HCT116 (cell line): ENCODE measurements around the gene SAMHD1. TPM values are rescaled to one million over a fixed set of nuclear protein-coding genes. Genes with fewer than 3 reads are reported as not detected.

Source experiments
- ATAC-seq: fragments of 200-7000 bp; cut with Tn5 transposase; 2 replicates; pipeline ENCODE4 v1.9.1; 2020; ENCODE audit warnings: mild to moderate bottlenecking, moderate library complexity
- BruUV-seq: library from RNA; stranded (reverse); fragments of 400-500 nt; replicated peaks from 2 replicates; lab custom pipeline; 2021; lab: Mats Ljungman, UMichigan
- CTCF ChIA-PET: fragments of 300-600 bp; sonication (Branson Sonifier 250); formaldehyde crosslinking; loops from one replicate; lab custom pipeline; 2021; ENCODE audit warnings: antibody characterized with exemption; lab: Charles Lee
- POLR2A ChIA-PET: fragments of 300-600, 350-600 bp; sonication (Branson Sonifier 250); formaldehyde crosslinking; loops from one replicate; lab custom pipeline; 2021; ENCODE audit warnings: antibody characterized with exemption; lab: Charles Lee
- RAD21 ChIA-PET, 2 experiments: fragments of 300-600 bp; sonication (Branson Sonifier 250); formaldehyde crosslinking; loops; one replicate each; lab custom pipeline; 2023; ENCODE audit warnings: low total read pairs in 2 of 2; ENCODE audit not compliant: uncharacterized antibody in 2 of 2, unreplicated experiment in 2 of 2, low non-redundant PET in 1 of 2; lab: Charles Lee
- DNase-seq: peaks from one replicate; pipeline ENCODE4 v3.0.0-alpha.2; 2010; ENCODE audit warnings: low read depth, low spot score
- H2AFZ ChIP-seq: fragments of 200-600 bp; shearing (Covaris generic), sonication (generic); 2 replicates; pipeline ENCODE4 v1.6.1; 2017; ENCODE audit warnings: low read depth, mixed run types, mixed read lengths, antibody characterized with exemption, low read length; ENCODE audit not compliant: poor library complexity, severe bottlenecking
- H3K27ac ChIP-seq: 2 replicates; pipeline ENCODE4 v1.5.1; 2012; ENCODE audit warnings: low read depth, low read length
- H3K27me3 ChIP-seq: fragments of 200-600 bp; sonication (generic); 2 replicates; pipeline ENCODE4 v1.6.1; 2016; ENCODE audit warnings: mixed run types, low read length, mixed read lengths; ENCODE audit not compliant: insufficient read depth
- H3K36me3 ChIP-seq, 2 experiments: fragments of 200-500 bp in 1 of 2; fragments of 200-600 bp in 1 of 2; sonication (Bioruptor generic) in 1 of 2; sonication (generic) in 1 of 2; 2 replicates each; pipeline versions ENCODE4 v1.5.1 to v1.6.1; 2014 to 2016; ENCODE audit warnings: low read length in 2 of 2, inconsistent platforms in 1 of 2, mixed read lengths in 1 of 2, mixed run types in 1 of 2; ENCODE audit not compliant: insufficient read depth in 2 of 2, control insufficient read depth in 1 of 2
- H3K4me1 ChIP-seq, 2 experiments: fragments of 200-600 bp in 1 of 2; sonication (generic) in 1 of 2; 2 replicates each; pipeline versions ENCODE4 v1.5.1 to v1.6.1; 2012 to 2017; ENCODE audit warnings: low read length in 2 of 2, inconsistent platforms in 1 of 2, mild to moderate bottlenecking in 1 of 2, mixed read lengths in 1 of 2, mixed run types in 1 of 2, moderate library complexity in 1 of 2; ENCODE audit not compliant: insufficient read depth in 2 of 2, control insufficient read depth in 1 of 2
- H3K4me2 ChIP-seq: fragments of 200-600 bp; sonication (generic); 2 replicates; pipeline ENCODE4 v1.6.1; 2017; ENCODE audit warnings: mixed run types, low read length, mixed read lengths
- H3K4me3 ChIP-seq, 2 experiments: fragments of 200-600 bp in 1 of 2; sonication (generic) in 1 of 2; replicated peaks in 1 of 2; 2 replicates each; pipeline ENCODE4 v1.5.1; 2011 to 2016; ENCODE audit warnings: low read length in 2 of 2, control low read depth in 1 of 2, low read depth in 1 of 2, mild to moderate bottlenecking in 1 of 2, mixed read lengths in 1 of 2, mixed run types in 1 of 2
- H3K79me2 ChIP-seq: fragments of 200-600 bp; sonication (generic); 2 replicates; pipeline ENCODE4 v1.6.1; 2017; ENCODE audit warnings: mild to moderate bottlenecking, mixed run types, low read length, moderate library complexity, mixed read lengths; ENCODE audit not compliant: insufficient read depth
- H3K9ac ChIP-seq: fragments of 200-600 bp; sonication (generic); 2 replicates; pipeline ENCODE4 v1.6.1; 2016; ENCODE audit warnings: low read length, mixed read lengths
- H3K9me2 ChIP-seq: fragments of 200-600 bp; sonication (generic), shearing (Covaris generic); 2 replicates; pipeline ENCODE4 v1.6.1; 2017; ENCODE audit warnings: mixed run types, mild to moderate bottlenecking, moderate library complexity; ENCODE audit not compliant: insufficient read depth
- H3K9me3 ChIP-seq, 2 experiments: fragments of 200-500 bp in 1 of 2; fragments of 200-600 bp in 1 of 2; sonication (Bioruptor generic) in 1 of 2; sonication (generic) in 1 of 2; 2 replicates each; pipeline ENCODE4 v1.6.1; 2014 to 2017; ENCODE audit warnings: low read length in 2 of 2, mixed read lengths in 2 of 2, inconsistent platforms in 1 of 2, low read depth in 1 of 2, mild to moderate bottlenecking in 1 of 2, mixed run types in 1 of 2, moderate library complexity in 1 of 2; ENCODE audit not compliant: control insufficient read depth in 1 of 2, insufficient read depth in 1 of 2
- H4K20me1 ChIP-seq: fragments of 200-600 bp; sonication (generic), shearing (Covaris generic); 2 replicates; pipeline ENCODE4 v1.6.1; 2017; ENCODE audit warnings: mixed run types, mild to moderate bottlenecking, moderate library complexity; ENCODE audit not compliant: insufficient read depth
- ATF3 ChIP-seq: IDR thresholded peaks from 2 replicates; pipeline ENCODE4 v1.6.1; 2012
- CBX3 ChIP-seq: IDR thresholded peaks from 2 replicates; pipeline ENCODE4 v1.6.1; 2012; ENCODE audit warnings: low read depth
- EGR1 ChIP-seq: IDR thresholded peaks from 2 replicates; pipeline ENCODE4 v1.6.1; 2012; ENCODE audit warnings: low read depth
- ELF1 ChIP-seq: IDR thresholded peaks from 2 replicates; pipeline ENCODE4 v1.6.1; 2012; ENCODE audit warnings: low read depth, borderline replicate concordance
- EZH2 ChIP-seq: fragments of 200-600 bp; sonication (generic); IDR thresholded peaks from 2 replicates; pipeline ENCODE4 v1.6.1; 2017; ENCODE audit warnings: antibody characterized with exemption, mixed run types
- EZH2phosphoT487 ChIP-seq: fragments of 200-600 bp; IDR thresholded peaks from 2 replicates; pipeline ENCODE4 v1.6.1; 2018; ENCODE audit warnings: antibody characterized with exemption, borderline replicate concordance
- FOSL1 ChIP-seq: IDR thresholded peaks from 2 replicates; pipeline ENCODE4 v1.6.1; 2012; ENCODE audit warnings: low read depth
- MAX ChIP-seq: IDR thresholded peaks from 2 replicates; pipeline ENCODE4 v1.6.1; 2012
- POLR2A ChIP-seq: IDR thresholded peaks from 2 replicates; pipeline ENCODE4 v1.7.0; 2011; ENCODE audit warnings: borderline replicate concordance; ENCODE audit not compliant: insufficient read depth, insufficient read length; ENCODE audit errors: extremely low read depth
- POLR2AphosphoS5 ChIP-seq: IDR thresholded peaks from 2 replicates; pipeline ENCODE4 v1.6.1; 2011; ENCODE audit warnings: mild to moderate bottlenecking, low read depth, low read length, moderate library complexity
- REST ChIP-seq: IDR thresholded peaks from 2 replicates; pipeline ENCODE4 v1.6.1; 2012; ENCODE audit warnings: low read depth
- TCF7L2 ChIP-seq: IDR thresholded peaks from 2 replicates; pipeline ENCODE4 v1.7.0; 2011; ENCODE audit warnings: borderline replicate concordance, inconsistent platforms; ENCODE audit not compliant: insufficient read depth, insufficient read length; ENCODE audit errors: extremely low read depth
- ZBTB33 ChIP-seq: IDR thresholded peaks from 2 replicates; pipeline ENCODE4 v1.6.1; 2011; ENCODE audit warnings: mild to moderate bottlenecking, low read length, moderate library complexity; ENCODE audit not compliant: insufficient replicate concordance; ENCODE audit errors: extremely low read depth
- ZFX ChIP-seq: fragments of 450-650 bp; IDR thresholded peaks from 2 replicates; pipeline ENCODE4 v1.6.1; 2017
- intact Hi-C: fragments of 100-400 bp; cut with micrococcal nuclease; formaldehyde crosslinking; loops from 2 replicates; pipeline ENCODE4 v1.10.0; 2022
- total RNA-seq: library from RNA; stranded (reverse); gene quantifications from one replicate; pipeline ENCODE4 v1.2.1, GENCODE V29; 2021; ENCODE audit not compliant: unreplicated experiment

The SAMHD1 gene
- total RNA-seq, 1 experiment from 2014 or later: 21.4 TPM

GRCh38 chr20:36851490-36851889, 100.0 kb downstream of the SAMHD1 start:
- Histone ChIP-seq H3K9ac (no peak overlapping the region), H3K9me3 (no peaks in the 10 kb centered on the region), H3K27ac (no peak overlapping the region), H3K9me2 (no peaks in the 10 kb centered on the region), H3K79me2 (peaks cover 38% of the 10 kb centered on the region; the same call in 1 of the 2 replicates), H3K4me2 (no peak overlapping the region), H3K27me3 (no peaks in the 10 kb centered on the region), H3K36me3 (no peaks in the 10 kb centered on the region), H3K4me1 (peaks cover 10 to 40% of the 10 kb centered on the region in 2 experiments; a peak in 3 of 4 replicates), H4K20me1 (no peaks in the 10 kb centered on the region), H2AFZ (no peak overlapping the region), H3K4me3 (no peak overlapping the region)
- TF ChIP-seq POLR2AphosphoS5 (no peak), ZFX (no peak), ATF3 (no peak), POLR2A (no peak), ZBTB33 (no peak), EGR1 (no peak), ELF1 (no peak), TCF7L2 (no peak), CBX3 (no peak), MAX (no peak), FOSL1 (no peak), REST (no peak), EZH2phosphoT487 (no peak), EZH2 (no peak)
- no peak for ATAC-seq
- ChIA-PET POLR2A (no interaction called here), RAD21 (no interaction called here), CTCF (no interaction called here)
- no peak for DNase-seq
- BruUV-seq: no TSS peak
- intact Hi-C loops: no loop called here
